Measurements from ENCODE around the gene CDHR5.

CDHR5 gene

DNA sequence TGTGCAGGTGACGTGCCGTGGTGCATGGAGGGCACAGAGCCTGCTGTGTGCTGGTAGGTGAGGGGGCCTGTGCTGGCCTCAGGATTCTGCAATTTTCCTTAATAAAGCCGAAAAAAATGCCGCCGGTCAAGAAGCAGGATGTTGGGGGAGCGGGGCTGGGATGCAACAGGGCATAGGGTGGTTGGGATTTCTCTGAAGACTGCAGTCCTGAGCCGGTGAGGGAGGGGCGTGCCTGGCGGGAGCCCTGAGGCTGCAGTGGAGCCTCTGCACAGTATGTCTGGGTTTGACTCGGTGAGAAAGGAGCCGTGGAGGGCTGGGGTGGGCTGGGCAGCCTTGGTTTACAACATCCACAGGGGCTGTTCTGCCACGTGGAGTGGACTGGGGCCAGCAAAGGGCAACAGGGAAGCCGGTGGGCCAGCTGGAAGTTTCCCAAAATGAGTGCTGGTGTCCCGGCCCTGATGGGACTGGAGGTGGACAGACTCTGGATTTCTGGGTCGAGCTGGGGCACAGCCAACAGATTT, 1.3 kb downstream of the CDHR5 start:
- Mint-ChIP-seq H3K36me3 (peaks cover 11 to 23% of the 10 kb centered on the region in 2 donors), H3K27me3 (peaks cover 16 to 42% of the 10 kb centered on the region in 2 donors), H3K4me1 (peaks cover 7 to 17% of the 10 kb centered on the region in 2 donors), H3K4me3 (no peak overlapping the region), H3K9me3 (no peaks in the 10 kb centered on the region), H3K27ac (peak overlapping the region; percentile 69)
- ATAC-seq (replicated peaks): no peak
- DNase-seq: no peak

DNA sequence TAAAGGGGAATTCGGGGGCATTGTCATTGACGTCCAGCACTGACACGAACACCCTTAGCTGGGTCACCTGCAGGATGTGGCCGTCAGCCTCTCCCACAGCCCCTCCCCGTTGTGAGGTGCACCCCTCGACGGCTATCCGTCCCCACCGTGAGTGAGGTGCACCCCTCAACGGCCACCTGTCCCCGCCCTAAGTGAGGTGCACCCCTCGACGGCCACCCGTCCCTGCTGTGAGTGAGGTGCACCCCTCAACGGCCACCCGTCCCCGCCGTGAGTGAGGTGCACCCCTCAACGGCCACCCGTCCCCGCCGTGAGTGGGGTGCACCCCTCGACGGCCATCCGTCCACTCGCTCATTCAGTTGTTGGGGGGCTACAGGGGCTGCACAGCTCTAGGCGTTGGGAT, 2.9 kb downstream of the CDHR5 start:
- DNase-seq (no peak), ATAC-seq (replicated peaks) (no peak)
- H3K4me3 Mint-ChIP-seq: no peak overlapping the region
- no peak overlapping the region for H3K27ac Mint-ChIP-seq
- H3K36me3 Mint-ChIP-seq: peaks cover 9 to 23% of the 10 kb centered on the region in 2 donors
- peaks cover 1 to 11% of the 10 kb centered on the region in 2 donors for H3K4me1 Mint-ChIP-seq
- peaks cover 7 to 32% of the 10 kb centered on the region in 2 donors for H3K27me3 Mint-ChIP-seq
- no peaks in the 10 kb centered on the region for H3K9me3 Mint-ChIP-seq

DNA sequence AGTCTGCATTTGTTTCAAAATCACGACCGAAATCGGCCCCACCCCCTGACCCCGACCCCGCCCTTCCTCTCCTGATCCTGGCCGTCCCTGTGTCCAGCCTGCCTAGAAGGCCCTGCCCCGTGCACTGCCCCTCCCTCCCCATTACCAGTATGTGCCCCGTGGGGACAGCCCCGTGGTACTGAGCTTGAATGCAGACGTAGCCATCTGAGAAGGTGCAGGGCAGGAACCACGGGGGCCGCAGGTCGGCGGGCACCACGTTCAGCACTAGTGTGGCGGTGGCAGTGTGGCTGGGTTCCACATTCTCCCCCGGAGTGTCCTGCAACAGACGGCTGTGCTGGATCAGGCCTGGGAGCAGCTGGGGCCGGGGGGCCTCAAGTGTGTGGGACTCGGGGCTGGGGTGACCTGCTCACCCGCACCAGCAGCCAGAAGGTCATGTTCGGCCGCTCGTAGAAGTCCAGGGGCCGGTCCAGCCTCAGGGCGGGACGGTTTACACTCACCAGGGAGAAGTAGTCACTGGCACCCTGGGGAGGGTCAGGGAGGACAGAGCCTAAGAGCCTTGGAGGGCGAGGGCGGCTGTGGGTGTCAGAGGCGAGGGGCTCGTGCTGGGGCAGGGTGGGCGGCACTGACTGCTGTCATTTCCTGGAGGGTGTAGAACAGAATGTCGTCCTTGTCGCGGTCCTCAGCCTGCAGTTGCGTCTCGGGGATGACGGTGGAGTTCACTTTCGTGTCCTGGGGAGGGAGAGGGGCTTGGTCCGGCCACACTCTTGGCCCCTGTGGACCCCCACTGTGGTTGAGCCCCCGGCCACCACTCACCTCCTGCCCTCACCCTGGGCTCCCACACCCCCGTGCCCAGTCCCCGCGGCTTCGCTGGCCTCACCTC, 3.6 kb downstream of the CDHR5 start:
- DNase-seq (no peak), ATAC-seq (replicated peaks) (no peak)
- Mint-ChIP-seq H3K36me3 (peaks cover 10 to 27% of the 10 kb centered on the region in 2 donors), H3K27ac (no peak overlapping the region), H3K4me3 (no peak overlapping the region), H3K4me1 (peaks cover 7 to 11% of the 10 kb centered on the region in 2 donors), H3K27me3 (peaks cover 7 to 26% of the 10 kb centered on the region in 2 donors), H3K9me3 (no peaks in the 10 kb centered on the region)

DNA sequence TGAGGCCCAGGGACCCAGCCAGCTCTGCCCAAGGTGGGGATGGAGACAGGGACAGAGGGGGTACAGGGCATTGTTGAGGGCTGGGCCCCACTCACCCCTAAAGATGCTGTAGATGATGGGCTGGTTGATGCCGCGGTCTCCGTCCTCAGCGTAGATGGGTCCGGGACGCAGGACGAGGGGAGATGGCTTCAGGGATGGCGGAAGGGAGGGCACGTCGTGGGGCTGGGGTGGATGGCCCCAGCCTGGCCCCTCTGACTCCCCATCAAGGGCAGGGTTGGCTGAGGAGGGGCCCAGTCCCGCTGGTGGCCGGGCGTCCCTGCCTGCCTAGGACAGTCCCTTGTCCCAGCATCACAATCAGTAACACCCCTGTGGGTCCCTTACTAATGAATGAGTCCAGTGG, 4.6 kb downstream of the CDHR5 start:
- peaks cover 10 to 27% of the 10 kb centered on the region in 2 donors for H3K36me3 Mint-ChIP-seq
- H3K4me3 Mint-ChIP-seq: no peak overlapping the region
- peaks cover 7 to 16% of the 10 kb centered on the region in 2 donors for H3K27me3 Mint-ChIP-seq
- ATAC-seq (replicated peaks) (no peak), DNase-seq (no peak)
- H3K27ac Mint-ChIP-seq: no peak overlapping the region
- no peaks in the 10 kb centered on the region for H3K9me3 Mint-ChIP-seq
- H3K4me1 Mint-ChIP-seq: peaks cover 7 to 14% of the 10 kb centered on the region in 2 donors

DNA sequence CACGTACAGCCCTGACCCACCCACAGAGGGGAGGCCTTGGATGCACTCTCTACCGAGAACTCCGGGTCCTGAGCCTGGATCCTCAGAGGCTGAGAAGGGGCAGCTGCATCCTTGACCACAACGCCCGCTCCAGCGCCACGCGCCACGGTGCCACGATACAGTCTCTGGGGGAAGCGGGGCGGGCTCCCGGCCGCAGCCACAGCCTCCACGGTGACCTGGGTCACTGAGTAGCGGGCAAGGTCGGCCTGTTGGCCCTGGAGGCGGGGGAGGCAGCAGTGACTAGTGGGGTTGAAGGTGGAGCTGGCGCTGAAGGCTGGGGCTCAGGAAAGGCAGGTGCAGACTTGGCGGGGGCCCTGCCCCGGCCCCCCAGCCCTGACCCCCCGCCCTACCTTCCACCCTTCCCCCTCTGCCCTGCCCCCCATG, 5.1 kb downstream of the CDHR5 start:
- DNase-seq: no peak
- Mint-ChIP-seq H3K4me3 (no peak overlapping the region), H3K4me1 (peaks cover 7 to 16% of the 10 kb centered on the region in 2 donors), H3K36me3 (peaks cover 10 to 27% of the 10 kb centered on the region in 2 donors), H3K27ac (peak overlapping the region; percentile 20), H3K27me3 (peaks cover 7 to 11% of the 10 kb centered on the region in 2 donors), H3K9me3 (no peaks in the 10 kb centered on the region)
- no peak for ATAC-seq (replicated peaks)

DNA sequence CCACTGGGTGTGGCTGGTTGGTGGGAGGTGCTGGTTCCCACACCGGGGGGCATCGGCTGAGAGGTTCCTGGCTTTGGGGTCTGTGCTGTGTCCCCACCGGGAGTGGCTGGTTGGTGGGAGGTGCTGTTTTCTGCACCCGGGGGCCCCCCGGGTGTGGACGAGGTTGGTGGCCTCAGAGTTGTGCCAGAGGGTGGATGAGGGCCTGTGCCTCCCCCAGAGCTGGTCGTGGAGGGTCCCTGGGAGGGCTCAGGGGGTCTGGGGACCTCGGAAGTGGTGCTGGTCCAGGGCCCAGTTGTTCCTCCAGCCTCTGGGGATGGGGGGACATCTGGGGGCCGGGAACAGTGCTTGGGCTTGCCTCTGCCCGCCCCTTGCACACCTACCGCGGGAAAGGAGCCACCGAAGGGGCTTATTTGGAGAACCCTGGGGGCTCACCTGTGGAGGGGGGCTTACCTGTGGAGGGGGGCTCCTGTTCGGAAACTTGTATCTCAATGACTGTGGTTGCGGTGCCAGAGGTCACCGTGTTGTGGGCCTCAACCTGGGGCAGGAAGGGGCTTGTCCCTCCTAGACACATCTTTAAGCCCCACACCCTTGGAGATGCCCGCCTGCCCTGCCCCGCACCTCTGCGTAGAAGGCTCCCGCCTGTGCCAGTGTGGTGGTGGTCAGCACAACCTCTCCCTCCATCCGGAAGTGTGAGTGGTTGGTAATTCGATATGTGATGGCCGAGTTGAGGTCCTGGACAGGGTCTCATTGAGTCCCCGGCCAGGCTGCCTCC, 5.7 kb downstream of the CDHR5 start:
- Mint-ChIP-seq H3K9me3 (no peaks in the 10 kb centered on the region), H3K4me3 (no peak overlapping the region), H3K4me1 (peaks cover 12 to 22% of the 10 kb centered on the region in 2 donors), H3K27ac (peak overlapping the region; percentile 20), H3K27me3 (peaks cover 7% of the 10 kb centered on the region in 2 donors), H3K36me3 (peaks cover 10 to 31% of the 10 kb centered on the region in 2 donors)
- ATAC-seq (replicated peaks) (no peak), DNase-seq (no peak)

DNA sequence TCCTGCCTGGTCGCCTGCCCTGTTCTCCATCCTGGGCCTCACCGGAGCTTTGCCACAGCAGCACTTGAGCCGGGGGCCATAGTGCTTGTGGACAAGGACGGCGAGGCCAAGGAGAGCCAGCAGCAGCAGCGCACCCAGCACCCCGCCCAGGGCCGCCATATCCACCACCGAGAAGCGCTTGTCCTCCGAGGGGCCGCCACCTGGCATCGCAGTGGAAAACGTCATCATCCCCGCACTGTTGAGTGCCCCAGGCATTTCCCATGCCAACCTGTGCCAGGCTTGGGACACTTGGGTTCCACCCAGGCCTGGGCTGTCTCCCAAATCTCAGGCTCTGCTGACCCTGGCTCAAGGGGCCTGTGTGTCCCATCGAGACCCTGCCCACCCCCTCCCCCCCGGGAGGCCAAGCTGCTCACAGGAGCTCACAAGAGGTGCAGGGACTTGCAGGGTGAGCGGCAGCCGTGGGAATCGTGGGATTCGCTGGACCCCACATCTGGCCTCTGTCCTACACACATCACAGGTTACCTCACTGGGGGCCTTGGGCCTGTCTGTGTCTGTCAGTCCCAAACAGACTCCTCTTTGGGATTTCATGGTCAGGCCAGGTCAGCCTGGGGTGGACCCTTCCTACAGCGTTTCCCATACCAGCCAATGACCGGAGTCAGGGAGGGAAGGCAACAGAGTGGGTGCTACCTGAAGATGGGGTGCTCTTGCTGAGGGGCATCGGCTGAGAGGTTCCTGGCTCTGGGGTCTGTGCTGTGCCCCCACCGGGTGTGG, 6.7 kb downstream of the CDHR5 start:
- Mint-ChIP-seq H3K27me3 (peaks cover under 1 to 1% of the 10 kb centered on the region in 2 donors), H3K9me3 (no peaks in the 10 kb centered on the region), H3K4me3 (peak overlapping the region in 1 of 2 donors; percentile 39), H3K27ac (no peak overlapping the region), H3K4me1 (peaks cover 13 to 32% of the 10 kb centered on the region in 2 donors), H3K36me3 (peaks cover 8 to 23% of the 10 kb centered on the region in 2 donors)
- DNase-seq (no peak), ATAC-seq (replicated peaks) (no peak)

DNA sequence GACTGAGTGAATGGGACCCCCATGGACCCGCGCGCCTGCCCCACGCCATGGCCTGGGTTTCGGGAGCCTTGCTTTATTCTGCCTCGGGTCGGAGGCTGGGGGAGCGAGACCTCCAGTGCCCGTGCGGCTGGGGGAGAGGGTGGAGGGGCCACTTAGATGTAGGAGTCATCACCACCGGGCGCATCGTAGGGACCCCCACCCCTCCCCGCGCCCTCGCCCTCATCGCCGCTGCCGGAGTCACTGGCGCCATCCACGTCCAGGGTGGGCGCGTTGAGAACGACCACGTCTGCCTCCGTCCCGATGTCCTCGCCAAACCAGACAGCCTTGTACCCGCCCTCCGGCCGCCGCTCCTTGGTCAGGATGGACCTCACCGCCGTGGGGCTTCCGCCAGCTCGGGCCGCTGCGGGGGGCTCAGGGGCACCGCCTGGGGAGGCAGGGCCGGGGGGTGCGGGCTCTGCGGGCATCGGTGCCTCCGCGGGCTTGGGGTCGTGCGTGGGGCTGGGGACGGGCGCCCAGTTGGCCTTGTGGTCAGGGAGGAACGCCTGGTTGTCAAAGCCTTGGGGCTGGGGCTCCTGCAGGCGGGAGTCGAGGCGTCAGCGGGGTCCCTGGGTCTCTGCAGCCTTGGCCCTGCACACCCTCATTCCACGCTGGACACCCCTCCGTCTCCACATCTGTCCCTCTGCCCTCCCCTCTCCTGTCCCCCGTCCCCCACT, 7.4 kb downstream of the CDHR5 start:
- H3K27me3 Mint-ChIP-seq: no peaks in the 10 kb centered on the region
- peak overlapping the region; percentile 83 for H3K27ac Mint-ChIP-seq
- ATAC-seq (replicated peaks): no peak
- no peak for DNase-seq
- H3K4me3 Mint-ChIP-seq: peak overlapping the region in 1 of 2 donors; percentile 93
- H3K4me1 Mint-ChIP-seq: peaks cover 13 to 39% of the 10 kb centered on the region in 2 donors
- H3K36me3 Mint-ChIP-seq: peaks cover 14 to 21% of the 10 kb centered on the region in 2 donors
- H3K9me3 Mint-ChIP-seq: no peaks in the 10 kb centered on the region

DNA sequence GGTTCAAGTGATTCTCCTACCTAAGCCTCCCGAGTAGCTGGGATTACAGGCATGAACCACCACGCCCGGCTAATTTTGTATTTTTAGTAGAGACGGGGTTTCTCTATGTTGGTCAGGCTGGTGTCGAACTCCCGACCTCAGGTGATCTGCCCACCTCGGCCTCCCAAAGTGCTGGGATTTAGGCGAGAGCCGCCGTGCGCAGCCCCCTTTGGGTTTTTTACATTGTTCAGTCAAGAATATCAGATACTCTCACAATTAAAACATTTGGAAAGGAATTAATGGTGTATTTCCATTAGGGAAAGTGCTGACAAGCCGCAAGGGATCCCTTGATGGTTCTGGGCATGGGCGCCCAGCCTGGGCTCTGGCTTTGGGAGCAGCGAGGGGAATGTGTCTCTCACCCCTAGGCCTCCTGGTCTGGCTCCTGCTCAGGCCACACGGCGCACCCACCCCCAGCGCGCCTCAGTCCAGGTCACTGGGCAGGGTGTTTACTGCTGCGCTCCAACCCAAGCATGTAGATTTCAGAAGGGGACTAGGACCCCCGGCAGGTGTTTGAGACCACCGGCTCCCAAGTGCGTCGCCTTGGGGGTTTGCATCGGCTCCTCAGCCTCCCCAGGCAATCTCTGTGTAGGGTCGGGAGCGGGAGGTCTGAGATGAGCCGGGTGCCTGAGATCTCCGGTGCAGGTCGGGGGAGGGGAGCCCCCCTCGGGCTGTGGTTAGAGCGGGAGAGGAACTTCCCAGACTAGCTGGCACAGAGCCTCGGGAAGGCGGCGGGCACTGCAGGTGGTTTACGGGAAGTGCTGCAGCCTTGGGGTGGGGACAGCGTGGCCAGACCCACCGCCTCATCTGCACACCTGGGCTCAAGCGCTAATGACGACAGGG, 8.2 kb downstream of the CDHR5 start:
- DNase-seq: no peak
- Mint-ChIP-seq H3K36me3 (peaks cover 17 to 22% of the 10 kb centered on the region in 2 donors), H3K9me3 (no peaks in the 10 kb centered on the region), H3K4me1 (peaks cover 15 to 41% of the 10 kb centered on the region in 2 donors), H3K27ac (peak overlapping the region; percentile 98), H3K27me3 (no peaks in the 10 kb centered on the region), H3K4me3 (peak overlapping the region; percentile 93 to 94)
- ATAC-seq (replicated peaks): no peak

DNA sequence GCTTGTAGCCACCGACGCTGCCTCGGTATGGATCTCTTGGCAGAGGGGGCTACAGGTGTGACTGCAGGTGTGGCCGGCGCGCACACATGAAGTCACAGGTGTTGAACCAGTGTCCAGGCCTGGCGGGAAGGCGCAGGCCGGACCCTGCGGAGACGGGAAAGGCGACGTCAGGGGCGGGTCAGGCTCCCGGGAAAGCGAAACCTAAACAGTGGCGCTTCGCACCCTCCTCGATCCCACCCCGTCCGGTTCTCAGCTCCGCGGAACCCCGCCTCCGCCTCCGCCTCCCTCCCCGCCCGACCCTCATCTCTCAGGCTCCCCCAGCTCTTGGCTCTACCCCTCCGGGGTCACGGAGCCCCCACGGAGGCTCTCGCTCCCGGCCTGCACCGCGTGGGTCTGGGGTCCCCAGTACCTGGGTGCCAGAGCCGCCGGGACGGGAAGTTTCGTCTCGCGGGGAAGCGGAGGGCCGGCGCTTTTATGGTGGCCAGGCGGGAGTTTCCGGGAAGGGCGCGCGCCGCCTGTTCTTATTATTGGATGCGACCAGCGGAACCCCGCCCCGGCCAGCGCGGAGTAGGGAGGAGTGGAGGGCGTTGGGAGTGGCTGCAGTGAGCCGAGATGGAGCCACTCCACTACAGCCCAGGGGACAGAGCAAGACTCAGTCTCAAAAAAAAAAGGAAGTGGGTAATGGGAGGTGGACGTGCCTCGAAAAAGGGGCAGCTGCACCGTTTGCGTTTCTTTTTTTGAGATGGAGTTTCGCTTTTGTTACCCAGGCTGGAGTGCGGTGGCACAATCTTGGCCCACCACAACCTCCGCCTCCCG, 9.0 kb downstream of the CDHR5 start, which contains the start of gene IRF7:
TSS of gene IRF7 (minus strand) at position 447 of the 816 bp plus-strand sequence. CDS start 586 bp downstream, outside the sequence.
- ATAC-seq (replicated peaks) (peak; percentile 96 to 97), DNase-seq (peak; percentile 94)
- no peaks in the 10 kb centered on the region for H3K27me3 Mint-ChIP-seq
- H3K9me3 Mint-ChIP-seq: no peaks in the 10 kb centered on the region
- peaks cover 15 to 41% of the 10 kb centered on the region in 2 donors for H3K4me1 Mint-ChIP-seq
- H3K4me3 Mint-ChIP-seq: peak within 1 kb of the TSS; percentile 93 to 94
- peak within 1 kb of the TSS; percentile 98 for H3K27ac Mint-ChIP-seq
- H3K36me3 Mint-ChIP-seq: peaks cover 21 to 26% of the 10 kb centered on the region in 2 donors

DNA sequence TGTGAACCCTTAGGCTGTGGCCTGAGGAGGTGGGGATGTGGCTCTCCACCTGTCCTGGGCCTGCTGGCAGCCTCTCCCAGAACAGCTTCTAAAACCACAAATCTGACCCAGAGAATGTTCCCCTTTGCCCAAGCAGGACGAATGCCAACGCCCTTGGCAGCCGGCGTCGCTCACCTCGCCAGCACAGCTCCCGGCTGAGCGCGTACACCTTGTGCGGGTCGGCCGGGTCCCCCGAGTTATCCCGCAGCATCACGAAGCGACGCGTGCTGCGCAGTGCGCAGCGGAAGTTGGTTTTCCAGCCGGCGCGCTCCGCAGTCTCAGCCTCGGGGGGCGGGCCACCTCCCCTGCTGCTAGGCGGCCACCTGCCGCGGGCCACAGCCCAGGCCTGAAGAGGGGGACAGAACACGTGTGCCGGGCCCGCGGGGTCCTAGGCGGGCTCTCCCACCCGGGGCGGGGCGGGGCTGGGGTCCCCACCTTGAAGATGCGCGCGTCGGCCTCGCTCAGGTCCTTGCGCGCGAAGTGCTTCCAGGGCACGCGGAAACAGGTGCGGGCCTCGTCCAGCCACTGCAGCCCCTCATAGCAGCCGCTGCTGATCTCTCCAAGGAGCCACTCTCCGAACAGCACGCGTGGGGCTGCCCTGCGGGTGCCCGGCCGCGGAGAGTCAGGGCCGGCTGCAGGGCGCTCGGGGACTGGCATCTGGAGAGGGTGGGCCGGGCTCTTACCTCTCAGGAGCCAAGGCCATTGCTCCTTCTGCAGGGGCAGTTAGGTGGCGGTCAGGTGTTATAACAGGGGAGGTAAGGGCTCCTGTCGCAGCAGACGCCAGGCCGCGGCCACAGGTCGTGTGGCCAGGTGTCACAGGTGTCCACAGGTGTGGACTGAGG, 9.9 kb downstream of the CDHR5 start:
- DNase-seq (no peak), ATAC-seq (replicated peaks) (peak in 1 of 2 donors; percentile 0)
- H3K4me1 Mint-ChIP-seq: peaks cover 15 to 41% of the 10 kb centered on the region in 2 donors
- H3K4me3 Mint-ChIP-seq: peak overlapping the region; percentile 93 to 94
- H3K9me3 Mint-ChIP-seq: no peaks in the 10 kb centered on the region
- peak overlapping the region; percentile 98 for H3K27ac Mint-ChIP-seq
- H3K27me3 Mint-ChIP-seq: no peaks in the 10 kb centered on the region
- peaks cover 22 to 28% of the 10 kb centered on the region in 2 donors for H3K36me3 Mint-ChIP-seq

Data from stimulated activated naive B cell treated with anti-CD40 and anti-IgM and Interleukin-4, amounts not matched to agents 10 μg/mL and 1 μg/mL and 100 μg/mL, for 72 hours (primary cell).